Stomach (tissue), 9 donors: ENCODE measurements around the gene FZR1. TPM values are rescaled to one million over a fixed set of nuclear protein-coding genes. Genes with fewer than 3 reads are reported as not detected.
"Not testable (repeated sequence)": the region's sequence is repeated elsewhere in the genome, so short reads cannot be mapped to it uniquely, and the experiment has no call there.

Experiments
- DNase-seq, 2 donors: peaks; one replicate each; pipeline versions ENCODE4 v3.0.0 to v3.0.0-alpha.2; 2013 to 2019
- H3K27ac ChIP-seq, 5 donors: fragments of 200-600 bp in 4 of 5; sonication (generic) in 4 of 5; one replicate each; pipeline ENCODE4 v1.5.1; 2013 to 2019; ENCODE audit warnings: mild to moderate bottlenecking in 1 of 5, moderate library complexity in 1 of 5
- H3K27me3 ChIP-seq, 3 donors: fragments of 200-600 bp; sonication (generic); one replicate each; pipeline ENCODE4 v1.5.1; 2017 to 2019; ENCODE audit warnings: mixed run types in 1 of 3
- H3K36me3 ChIP-seq, 4 donors: fragments of 200-600 bp; sonication (generic); 1 replicate in 3 of 4; 2 replicates in 1 of 4; pipeline ENCODE4 v1.5.1; 2016 to 2019
- H3K4me1 ChIP-seq, 4 donors: fragments of 200-600 bp; sonication (generic); one replicate each; pipeline ENCODE4 v1.5.1; 2016 to 2019
- H3K4me3 ChIP-seq, 4 donors: fragments of 200-600 bp; sonication (generic) in 3 of 4; one replicate each; pipeline ENCODE4 v1.5.1; 2016 to 2019; ENCODE audit warnings: mild to moderate bottlenecking in 1 of 4
- H3K9me3 ChIP-seq, 4 donors: fragments of 200-600 bp; sonication (generic); one replicate each; pipeline ENCODE4 v1.5.1; 2016 to 2019
- EP300 ChIP-seq: sonication (generic); formaldehyde crosslinking; IDR thresholded peaks from one replicate; pipeline ENCODE4 v1.6.1; 2017; ENCODE audit warnings: antibody characterized with exemption
- POLR2A ChIP-seq, 4 donors: fragments of 450-650 bp; IDR thresholded peaks; one replicate each; pipeline ENCODE4 v1.6.1; 2016; ENCODE audit warnings: antibody characterized with exemption in 4 of 4, control low read depth in 2 of 4, mild to moderate bottlenecking in 1 of 4, moderate library complexity in 1 of 4
- POLR2AphosphoS5 ChIP-seq, 3 donors: sonication (generic); formaldehyde crosslinking; IDR thresholded peaks; one replicate each; pipeline ENCODE4 v1.6.1; 2016; ENCODE audit warnings: antibody characterized with exemption in 3 of 3
- WGBS, 5 donors: extraction: QIAGEN DNeasy Blood & Tissue Kit in 3 of 5; methylation state at CpG; one replicate each; pipeline versions ENCODE4 v1.1.5 to v1.1.7; 2013 to 2018; 5-methylcytosine and 5-hydroxymethylcytosine counted together
- intact Hi-C: fragments of 100-400 bp; cut with DNase I; formaldehyde crosslinking; loops from one replicate; pipeline ENCODE4 v1.15.1; 2023; ENCODE audit warnings: low total_unique reads
- polyA plus RNA-seq, 3 donors: library from polyadenylated mRNA; stranded (reverse); fragments of 200-250 nt; gene quantifications; one replicate each; pipeline ENCODE4 v1.2.3, GENCODE V29; 2013
- total RNA-seq, 5 donors: library from RNA; depleted of rRNA; stranded (reverse); fragments of >200 nt; gene quantifications; one replicate each; pipeline versions ENCODE4 v1.1.0 to v1.2.3, GENCODE V29; 2014 to 2016
- TF ChIP-seq, protein P1 (sequence below), 7 experiments: fragments of 450-650 bp in 4 of 7; fragments of 200-600 bp in 3 of 7; sonication (generic) in 3 of 7; IDR thresholded peaks; one replicate each; pipeline ENCODE4 v1.5.1; 2016 to 2019; ENCODE audit warnings: antibody characterized with exemption in 7 of 7, control low read depth in 2 of 7, mild to moderate bottlenecking in 1 of 7
- donor health status: healthy with polysubstance abuse.
- donor health status: Bipolar disorder and iron deficiency.
- donor health status: healthy.

The FZR1 gene
- total and polyA plus RNA-seq, 8 donors: 9.4 to 113 (median 21.3) TPM

DNA sequence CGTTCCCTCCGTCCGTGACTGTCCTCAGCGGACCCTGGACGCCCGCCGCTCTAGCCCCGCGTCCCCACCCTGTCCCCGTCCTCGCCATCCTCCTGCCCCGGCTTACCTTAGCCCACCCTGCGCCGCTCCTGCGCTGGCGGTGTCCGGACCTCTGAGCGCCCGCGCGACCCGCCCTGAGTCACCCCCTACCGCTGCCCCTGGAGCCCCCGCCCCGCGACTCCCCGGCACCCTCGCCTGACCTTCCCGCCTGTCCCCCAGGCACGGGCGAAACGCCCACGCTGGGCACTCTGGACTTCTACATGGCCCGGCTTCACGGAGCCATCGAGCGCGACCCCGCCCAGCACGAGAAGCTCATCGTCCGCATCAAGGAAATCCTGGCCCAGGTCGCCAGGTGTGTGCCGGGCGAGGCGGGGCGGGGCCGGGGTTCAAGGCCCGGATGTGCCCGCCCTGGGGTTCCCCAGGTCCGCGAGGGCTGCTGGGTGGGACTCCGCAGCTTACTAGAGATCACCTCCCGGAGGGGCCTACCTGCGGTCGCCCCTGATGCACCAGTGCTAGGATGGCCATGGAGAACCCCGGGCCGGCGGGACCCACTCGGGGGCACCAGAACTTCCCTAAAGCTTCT lies 71.7 kb downstream of the FZR1 start:
- Histone ChIP-seq H3K36me3 (peaks cover 0 to 24% (median 19%) of the 10 kb centered on the region in 4 donors), H3K4me3 (no peak overlapping the region), H3K9me3 (no peaks in the 10 kb centered on the region), H3K4me1 (peaks cover 14 to 41% (median 34%) of the 10 kb centered on the region in 4 donors), H3K27ac (peak overlapping the region in 3 of 5 donors; percentile 25 to 82 (median 68)), H3K27me3 (no peaks in the 10 kb centered on the region)
- 73 to 90% (median 88%) methylated on average over 40 to 60 of the region's 60 CpGs for whole genome bisulfite sequencing, 5 donors
- intact Hi-C loops: no loop called here
- TF ChIP-seq EP300 (no peak), POLR2A (IDR thresholded peaks at IDR 0.05) (no peak), POLR2AphosphoS5 (IDR thresholded peaks at IDR 0.05) (no peak)
- TF ChIP-seq, protein P1, sequence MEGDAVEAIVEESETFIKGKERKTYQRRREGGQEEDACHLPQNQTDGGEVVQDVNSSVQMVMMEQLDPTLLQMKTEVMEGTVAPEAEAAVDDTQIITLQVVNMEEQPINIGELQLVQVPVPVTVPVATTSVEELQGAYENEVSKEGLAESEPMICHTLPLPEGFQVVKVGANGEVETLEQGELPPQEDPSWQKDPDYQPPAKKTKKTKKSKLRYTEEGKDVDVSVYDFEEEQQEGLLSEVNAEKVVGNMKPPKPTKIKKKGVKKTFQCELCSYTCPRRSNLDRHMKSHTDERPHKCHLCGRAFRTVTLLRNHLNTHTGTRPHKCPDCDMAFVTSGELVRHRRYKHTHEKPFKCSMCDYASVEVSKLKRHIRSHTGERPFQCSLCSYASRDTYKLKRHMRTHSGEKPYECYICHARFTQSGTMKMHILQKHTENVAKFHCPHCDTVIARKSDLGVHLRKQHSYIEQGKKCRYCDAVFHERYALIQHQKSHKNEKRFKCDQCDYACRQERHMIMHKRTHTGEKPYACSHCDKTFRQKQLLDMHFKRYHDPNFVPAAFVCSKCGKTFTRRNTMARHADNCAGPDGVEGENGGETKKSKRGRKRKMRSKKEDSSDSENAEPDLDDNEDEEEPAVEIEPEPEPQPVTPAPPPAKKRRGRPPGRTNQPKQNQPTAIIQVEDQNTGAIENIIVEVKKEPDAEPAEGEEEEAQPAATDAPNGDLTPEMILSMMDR (IDR thresholded peaks at IDR 0.05): no peak
- DNase-seq: no peak

- DNase-seq: no peak
- WGBS, 5 donors: 73 to 80% (median 77%) methylated on average over 17 of the region's 17 CpGs
- no peak overlapping the region for H3K4me3 ChIP-seq
- H3K27me3 ChIP-seq: no peaks in the 10 kb centered on the region
- intact Hi-C loops: no loop called here
- no peak for TF ChIP-seq POLR2A (IDR thresholded peaks at IDR 0.05)
- no peak for TF ChIP-seq EP300
- TF ChIP-seq, protein P1 (IDR thresholded peaks at IDR 0.05): no peak
- TF ChIP-seq POLR2AphosphoS5 (IDR thresholded peaks at IDR 0.05): no peak
- H3K36me3 ChIP-seq: peaks cover 0 to 24% (median 19%) of the 10 kb centered on the region in 4 donors
- H3K27ac ChIP-seq: peak overlapping the region in 2 of 5 donors; percentile 60 to 74
- H3K4me1 ChIP-seq: peaks cover 13 to 40% (median 31%) of the 10 kb centered on the region in 4 donors
- H3K9me3 ChIP-seq: no peaks in the 10 kb centered on the region
Observed at GRCh38 chr19:3578390-3578789, 72.3 kb downstream of the FZR1 start.

GRCh38 chr19:3580156-3580934 lies 74.2 kb downstream of the FZR1 start:
- Histone ChIP-seq H3K4me3 (no peak overlapping the region), H3K36me3 (peaks cover 0 to 14% (median 10%) of the 10 kb centered on the region in 4 donors), H3K4me1 (peaks cover 12 to 31% (median 19%) of the 10 kb centered on the region in 4 donors), H3K27me3 (peaks cover 0 to 15% (median 5%) of the 10 kb centered on the region in 3 donors), H3K9me3 (no peaks in the 10 kb centered on the region), H3K27ac (peak overlapping the region in 4 of 5 donors; percentile 22 to 74 (median 64))
- intact Hi-C loops: no loop called here
- no peak for DNase-seq
- 41 to 61% (median 50%) methylated on average over 11 of the region's 11 CpGs for WGBS, 5 donors
- TF ChIP-seq POLR2AphosphoS5 (IDR thresholded peaks at IDR 0.05): peak in 1 of 3 donors; percentile 58
- TF ChIP-seq POLR2A (IDR thresholded peaks at IDR 0.05): no peak

DNA sequence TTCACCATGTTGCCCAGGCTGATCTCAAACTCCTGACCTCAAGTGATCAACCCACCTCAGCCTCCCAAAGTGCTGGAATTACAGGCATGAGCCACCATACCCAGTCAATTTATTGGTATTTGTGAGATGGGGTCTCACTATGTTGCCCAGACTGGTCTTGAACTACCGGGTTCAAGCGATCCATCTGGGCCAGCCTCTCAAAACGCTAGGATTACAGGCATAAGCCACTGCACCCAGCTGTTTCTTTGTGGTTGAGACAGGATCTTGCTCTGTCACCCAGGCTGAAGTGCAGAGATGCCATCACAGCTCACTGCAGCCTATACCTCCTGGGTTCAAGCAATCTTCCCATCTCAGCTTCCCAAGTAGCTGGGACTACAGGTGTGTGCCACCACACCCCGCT lies 75.7 kb downstream of the FZR1 start:
- H3K9me3 ChIP-seq, intact Hi-C loops, DNase-seq, H3K27ac ChIP-seq, H3K4me3 ChIP-seq: not testable (repeated sequence)
- peaks cover 0 to 12% (median 3%) of the 10 kb centered on the region in 4 donors for H3K36me3 ChIP-seq
- peaks cover 2 to 30% (median 18%) of the 10 kb centered on the region in 3 donors for H3K27me3 ChIP-seq
- peaks cover 11 to 30% (median 17%) of the 10 kb centered on the region in 4 donors for H3K4me1 ChIP-seq
- 76 to 85% (median 82%) methylated on average over 4 of the region's 4 CpGs for WGBS, 5 donors

DNA sequence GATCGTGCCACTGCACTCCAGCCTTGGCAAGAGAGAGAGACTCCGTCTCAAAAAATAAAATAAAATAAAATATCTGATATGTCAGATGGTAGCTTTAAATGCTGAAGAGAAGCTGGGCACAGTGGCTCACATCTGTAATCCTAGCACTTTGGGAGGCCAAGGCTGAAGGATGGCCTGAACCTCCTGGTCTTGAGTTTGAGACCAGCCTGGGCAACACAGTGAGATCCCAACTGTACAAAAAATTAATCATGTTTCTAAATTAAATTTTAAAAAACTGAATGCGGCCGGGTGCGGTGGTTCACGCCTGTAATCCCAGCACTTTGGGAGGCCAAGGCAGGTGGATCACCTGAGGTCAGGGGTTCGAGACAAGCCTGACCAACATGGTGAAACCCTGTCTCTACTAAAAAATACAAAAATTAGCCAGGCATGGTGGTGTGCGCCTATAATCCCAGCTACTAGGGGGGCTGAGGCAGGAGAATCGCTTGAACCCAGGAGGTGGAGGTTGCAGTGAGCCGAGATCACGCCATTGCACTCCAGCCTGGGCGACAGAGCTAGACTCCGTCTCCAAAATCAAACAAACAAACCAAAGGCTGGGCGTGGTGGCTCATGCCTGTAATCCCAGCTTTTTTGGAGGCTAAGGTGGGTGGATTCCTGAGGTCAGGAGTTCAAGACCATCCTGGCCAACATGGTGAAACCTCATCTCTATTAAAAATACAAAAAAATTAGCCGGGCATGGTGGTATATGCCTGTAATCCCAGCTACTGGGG lies 78.1 kb downstream of the FZR1 start:
- Histone ChIP-seq H3K27me3 (peaks cover 2 to 31% (median 18%) of the 10 kb centered on the region in 3 donors), H3K4me1 (peaks cover 14 to 29% (median 21%) of the 10 kb centered on the region in 4 donors)
- H3K27ac ChIP-seq, intact Hi-C loops, H3K36me3 ChIP-seq, H3K9me3 ChIP-seq, H3K4me3 ChIP-seq, DNase-seq: not testable (repeated sequence)
- 79 to 90% (median 83%) methylated on average over 15 of the region's 15 CpGs for WGBS, 5 donors
